ENCODE results near the gene COMMD10. TPM values are rescaled to one million over a fixed set of nuclear protein-coding genes. Genes with fewer than 3 reads are reported as not detected.
"Not testable (repeated sequence)": the region's sequence is repeated elsewhere in the genome, so short reads cannot be mapped to it uniquely, and the experiment has no call there.

COMMD10 gene
- total RNA-seq, 4 donors from 2014 or later = 17.6 to 35.7 (median 25.7) TPM

DNA sequence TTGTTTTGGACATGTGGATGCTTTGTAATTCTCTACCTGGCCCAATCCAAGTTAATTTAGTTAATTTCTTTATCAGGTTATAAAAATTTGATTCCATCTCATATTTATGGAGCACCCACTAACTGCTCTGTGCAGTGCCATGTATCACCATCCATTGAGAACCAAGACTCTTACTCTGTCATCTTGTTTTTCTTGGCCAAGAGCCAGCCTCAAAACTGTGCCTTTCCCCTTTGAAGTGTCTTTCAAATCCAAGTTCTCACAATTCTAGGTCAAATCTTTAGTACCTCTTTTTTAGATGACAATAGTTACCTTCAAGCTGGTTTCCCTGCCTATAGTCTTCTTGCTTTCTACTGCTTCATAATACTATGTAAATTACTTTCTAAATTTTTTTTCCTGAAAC is 3.2 kb downstream of the COMMD10 start:
- H3K4me1 ChIP-seq = peaks cover 18 to 25% (median 22%) of the 10 kb centered on the region in 4 donors
- no peak overlapping the region for H3K27ac ChIP-seq (replicated peaks in 1 of 4)
- H3K4me3 ChIP-seq = no peak overlapping the region
- no peak for DNase-seq (ENCODE audit: extremely low spot score)
- H3K9me3 ChIP-seq = no peaks in the 10 kb centered on the region
- intact Hi-C loops (cut with DNase I) = no loop called here
- peaks cover 7 to 36% (median 13%) of the 10 kb centered on the region in 4 donors for H3K36me3 ChIP-seq
- no peaks in the 10 kb centered on the region for H3K27me3 ChIP-seq
- no peak for TF ChIP-seq EP300 (IDR thresholded peaks at IDR 0.05)
- TF ChIP-seq POLR2AphosphoS5 (IDR thresholded peaks at IDR 0.05) = no peak
- TF ChIP-seq CTCF (IDR thresholded peaks at IDR 0.05) = no peak
- no peak for TF ChIP-seq POLR2A (IDR thresholded peaks at IDR 0.05; ENCODE audit: low read depth)

DNA sequence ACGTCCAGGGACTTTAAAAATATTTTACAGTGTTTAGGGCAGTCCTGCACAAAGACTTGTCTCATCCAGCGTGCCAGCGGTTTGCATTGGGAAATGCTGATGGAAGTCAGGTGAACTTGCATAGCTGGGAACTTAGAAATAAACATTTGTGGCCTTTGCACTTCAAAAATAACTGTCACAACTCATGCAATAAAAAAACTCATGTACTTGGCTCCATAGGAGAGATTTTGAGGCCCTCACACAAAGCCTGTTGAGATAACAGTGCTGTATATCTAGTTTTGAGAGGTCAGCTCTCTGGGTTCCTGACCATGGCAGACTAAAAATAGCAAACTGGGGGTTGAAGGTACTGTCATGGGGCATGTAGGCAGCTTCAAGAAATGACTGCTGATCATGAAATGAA is 5.5 kb downstream of the COMMD10 start:
- intact Hi-C loops (cut with DNase I) = no loop called here
- Histone ChIP-seq H3K4me3 (no peak overlapping the region), H3K27ac (replicated peaks in 1 of 4) (no peak overlapping the region), H3K4me1 (peaks cover 11 to 23% (median 14%) of the 10 kb centered on the region in 4 donors), H3K36me3 (peaks cover 26 to 58% (median 34%) of the 10 kb centered on the region in 4 donors), H3K9me3 (no peaks in the 10 kb centered on the region), H3K27me3 (no peaks in the 10 kb centered on the region)
- DNase-seq (ENCODE audit: extremely low spot score) = no peak
- 93% methylated on average over 3 of the region's 3 CpGs for WGBS
- no peak for TF ChIP-seq POLR2A (IDR thresholded peaks at IDR 0.05; ENCODE audit: low read depth)
- TF ChIP-seq EP300 (IDR thresholded peaks at IDR 0.05) = no peak
- TF ChIP-seq CTCF (IDR thresholded peaks at IDR 0.05) = no peak
- no peak for TF ChIP-seq POLR2AphosphoS5 (IDR thresholded peaks at IDR 0.05)

DNA sequence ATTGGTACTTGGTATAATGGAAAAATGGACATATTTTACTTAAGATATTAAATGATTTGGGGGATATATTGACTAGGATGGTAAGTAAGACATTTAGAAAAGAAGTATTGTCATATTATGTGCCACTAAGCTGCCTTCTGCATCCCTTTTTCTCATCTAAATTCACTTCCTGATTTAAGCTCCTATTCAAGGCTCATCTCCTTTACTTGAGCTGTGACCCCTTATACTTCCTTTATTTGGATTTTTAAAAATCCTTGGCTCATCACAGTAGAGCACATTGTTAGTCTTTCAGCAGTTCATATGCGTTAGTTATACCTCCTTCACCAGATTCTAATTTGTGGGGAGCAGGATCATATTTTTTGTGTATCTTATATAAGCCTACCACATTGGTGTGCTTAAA is 6.6 kb downstream of the COMMD10 start:
- H3K4me3 ChIP-seq = no peak overlapping the region
- no peak overlapping the region for H3K27ac ChIP-seq (replicated peaks in 1 of 4)
- WGBS = 0% methylated on average over 1 of the region's 1 CpG
- H3K36me3 ChIP-seq = peaks cover 26 to 67% (median 38%) of the 10 kb centered on the region in 4 donors
- no peaks in the 10 kb centered on the region for H3K27me3 ChIP-seq
- no peaks in the 10 kb centered on the region for H3K9me3 ChIP-seq
- intact Hi-C loops (cut with DNase I) = no loop called here
- H3K4me1 ChIP-seq = peaks cover 2 to 15% (median 5%) of the 10 kb centered on the region in 4 donors
- TF ChIP-seq POLR2A (IDR thresholded peaks at IDR 0.05; ENCODE audit: low read depth) (no peak), CTCF (IDR thresholded peaks at IDR 0.05) (no peak), EP300 (IDR thresholded peaks at IDR 0.05) (no peak), POLR2AphosphoS5 (IDR thresholded peaks at IDR 0.05) (no peak)
- DNase-seq (ENCODE audit: extremely low spot score) = no peak

- Histone ChIP-seq H3K27me3 (no peaks in the 10 kb centered on the region), H3K4me1 (no peaks in the 10 kb centered on the region), H3K27ac (replicated peaks in 1 of 4) (no peak overlapping the region), H3K9me3 (no peaks in the 10 kb centered on the region), H3K4me3 (no peak overlapping the region), H3K36me3 (peaks cover 26 to 59% (median 41%) of the 10 kb centered on the region in 4 donors)
- TF ChIP-seq POLR2A (IDR thresholded peaks at IDR 0.05; ENCODE audit: low read depth) (no peak), CTCF (IDR thresholded peaks at IDR 0.05) (no peak), EP300 (IDR thresholded peaks at IDR 0.05) (no peak), POLR2AphosphoS5 (IDR thresholded peaks at IDR 0.05) (no peak)
- intact Hi-C loops (cut with DNase I) = no loop called here
- WGBS = 91% methylated on average over 4 of the region's 4 CpGs
- no peak for DNase-seq (ENCODE audit: extremely low spot score)
These were observed 12.5 kb downstream of the COMMD10 start for GRCh38 chr5:116097301-116097700.

GRCh38 chr5:116098998-116099397 is 14.2 kb downstream of the COMMD10 start:
- WGBS = 91% methylated on average over 2 of the region's 2 CpGs
- H3K36me3 ChIP-seq = peaks cover 10 to 43% (median 26%) of the 10 kb centered on the region in 4 donors
- H3K4me3 ChIP-seq = no peak overlapping the region
- intact Hi-C loops (cut with DNase I) = no loop called here
- no peak for TF ChIP-seq EP300 (IDR thresholded peaks at IDR 0.05)
- TF ChIP-seq CTCF (IDR thresholded peaks at IDR 0.05) = no peak
- no peak for TF ChIP-seq POLR2A (IDR thresholded peaks at IDR 0.05; ENCODE audit: low read depth)
- no peak for TF ChIP-seq POLR2AphosphoS5 (IDR thresholded peaks at IDR 0.05)
- H3K27ac ChIP-seq (replicated peaks in 1 of 4) = no peak overlapping the region
- no peaks in the 10 kb centered on the region for H3K9me3 ChIP-seq
- no peak for DNase-seq (ENCODE audit: extremely low spot score)
- H3K27me3 ChIP-seq = no peaks in the 10 kb centered on the region
- no peaks in the 10 kb centered on the region for H3K4me1 ChIP-seq

DNA sequence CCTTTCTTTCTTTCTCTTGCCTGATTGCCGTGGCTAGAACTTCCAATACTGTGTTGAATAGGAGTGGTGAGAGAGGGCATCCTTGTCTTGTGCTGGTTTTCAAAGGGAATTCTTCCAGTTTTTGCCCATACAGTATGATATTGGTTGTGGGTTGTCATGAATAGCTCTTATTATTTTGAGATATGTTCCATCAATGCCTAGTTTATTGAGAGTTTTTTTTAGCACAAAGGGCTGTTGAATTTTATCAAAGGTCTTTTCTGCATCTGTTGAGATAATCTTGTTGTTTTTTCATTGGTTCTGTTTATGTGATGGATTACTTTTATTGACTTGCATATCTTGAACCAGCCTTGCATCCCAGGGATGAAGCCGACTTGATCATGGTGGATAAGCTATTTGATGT is 20.1 kb downstream of the COMMD10 start:
- H3K9me3 ChIP-seq; intact Hi-C loops (cut with DNase I); DNase-seq (ENCODE audit: extremely low spot score); H3K4me3 ChIP-seq; H3K27ac ChIP-seq (replicated peaks in 1 of 4); H3K4me1 ChIP-seq; H3K27me3 ChIP-seq: not testable (repeated sequence)
- H3K36me3 ChIP-seq = peaks cover 0 to 25% (median 2%) of the 10 kb centered on the region in 4 donors
- WGBS = 97% methylated on average over 2 of the region's 2 CpGs
